ENCODE data around the gene NPIPB2. TPM values are rescaled to one million over a fixed set of nuclear protein-coding genes. Genes with fewer than 3 reads are reported as not detected.
"Not testable (repeated sequence)": the region's sequence is repeated elsewhere in the genome, so short reads cannot be mapped to it uniquely, and the experiment has no call there.

Gene NPIPB2
- total and polyA plus RNA-seq, 4 donors = 0.88 to 15.0 (median 9.0) TPM

DNA sequence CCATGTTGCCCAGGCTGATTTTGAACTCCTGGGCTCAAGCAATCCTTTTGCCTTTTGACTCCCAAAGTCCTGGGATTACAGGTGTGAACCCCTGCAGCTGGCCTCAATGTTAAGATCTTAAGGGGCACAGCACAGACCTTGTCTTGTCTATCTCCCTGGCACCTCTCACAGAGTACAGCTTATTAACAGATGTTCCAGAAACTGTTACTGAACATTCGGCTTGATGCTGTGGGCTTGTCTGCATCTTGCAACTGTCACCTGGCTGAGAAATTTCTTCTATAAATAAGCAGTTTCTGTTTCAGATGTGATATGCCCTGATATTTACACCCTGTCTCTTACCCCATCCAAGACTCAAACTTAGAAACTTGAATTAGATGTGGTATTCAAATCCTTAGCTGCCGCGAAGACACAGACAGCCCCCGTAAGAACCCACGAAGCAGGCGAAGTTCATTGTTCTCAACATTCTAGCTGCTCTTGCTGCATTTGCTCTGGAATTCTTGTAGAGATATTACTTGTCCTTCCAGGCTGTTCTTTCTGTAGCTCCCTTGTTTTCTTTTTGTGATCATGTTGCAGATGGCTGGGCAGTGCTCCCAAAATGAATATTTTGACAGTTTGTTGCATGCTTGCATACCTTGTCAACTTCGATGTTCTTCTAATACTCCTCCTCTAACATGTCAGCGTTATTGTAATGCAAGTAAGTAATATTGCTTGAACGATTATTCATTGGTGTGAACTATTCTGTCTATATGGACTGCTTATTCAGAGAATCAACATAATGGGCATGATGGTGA lies 23.1 kb upstream of the NPIPB2 start, which contains the start of gene TNFRSF17:
TSS of gene TNFRSF17 (plus strand) at position 450 of the 791 bp plus-strand sequence. CDS start at position 565, 115 bp downstream.
- intact Hi-C loops (cut with DNase I) = no loop called here
- WGBS, 2 donors = 72 to 76% methylated on average over 9 of the region's 9 CpGs
- no peaks in the 10 kb centered on the region for H3K4me1 ChIP-seq (ENCODE audit: control insufficient read depth in 1 of 2, insufficient read depth in 2 of 2, low read length in 2 of 2)
- H3K9me3 ChIP-seq (ENCODE audit: control insufficient read depth, low read length) = no peaks in the 10 kb centered on the region
- no peak within 1 kb of the TSS for H3K4me3 ChIP-seq (ENCODE audit: low read length in 2 of 2)
- ATAC-seq (ENCODE audit: low FRiP score) (no peak), DNase-seq (no peak)
- H3K27ac ChIP-seq (ENCODE audit: low read depth in 1 of 2, low read length in 2 of 2) = no peak within 1 kb of the TSS
- no peaks in the 10 kb centered on the region for H3K27me3 ChIP-seq (ENCODE audit: control insufficient read depth in 1 of 2, insufficient read depth in 2 of 2, low read length in 1 of 2)
- H3K36me3 ChIP-seq (ENCODE audit: control insufficient read depth in 1 of 2, insufficient read depth in 2 of 2, low read length in 1 of 2) = no peaks in the 10 kb centered on the region

DNA sequence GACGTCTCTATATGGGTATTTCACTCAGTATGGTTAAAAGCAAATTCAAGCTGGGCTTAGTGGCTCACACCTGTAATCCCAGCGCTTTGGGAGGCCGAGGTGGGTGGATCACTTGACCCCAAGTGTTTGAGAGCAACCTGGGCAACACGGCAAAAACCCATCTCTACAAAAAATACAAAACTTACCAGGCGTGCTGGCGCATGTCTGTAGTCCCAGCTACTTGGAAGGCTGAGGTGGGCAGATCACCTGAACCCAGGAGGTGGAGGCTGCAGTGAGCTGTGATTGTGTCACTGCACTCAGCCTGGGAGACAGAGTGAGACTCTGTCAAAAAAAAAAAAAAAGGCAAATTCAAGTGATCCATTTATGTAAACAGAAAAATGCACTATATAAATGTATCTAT lies 21.9 kb upstream of the NPIPB2 start:
- no peak for ATAC-seq (ENCODE audit: low FRiP score)
- H3K9me3 ChIP-seq (ENCODE audit: control insufficient read depth, low read length) = no peaks in the 10 kb centered on the region
- intact Hi-C loops (cut with DNase I) = no loop called here
- 82 to 88% methylated on average over 6 of the region's 6 CpGs for WGBS, 2 donors
- DNase-seq = no peak
- H3K4me1 ChIP-seq (ENCODE audit: control insufficient read depth in 1 of 2, insufficient read depth in 2 of 2, low read length in 2 of 2) = no peaks in the 10 kb centered on the region
- no peak overlapping the region for H3K4me3 ChIP-seq (ENCODE audit: low read length in 2 of 2)
- H3K27me3 ChIP-seq (ENCODE audit: control insufficient read depth in 1 of 2, insufficient read depth in 2 of 2, low read length in 1 of 2) = no peaks in the 10 kb centered on the region
- H3K27ac ChIP-seq (ENCODE audit: low read depth in 1 of 2, low read length in 2 of 2) = no peak overlapping the region
- H3K36me3 ChIP-seq (ENCODE audit: control insufficient read depth in 1 of 2, insufficient read depth in 2 of 2, low read length in 1 of 2) = no peaks in the 10 kb centered on the region

DNA sequence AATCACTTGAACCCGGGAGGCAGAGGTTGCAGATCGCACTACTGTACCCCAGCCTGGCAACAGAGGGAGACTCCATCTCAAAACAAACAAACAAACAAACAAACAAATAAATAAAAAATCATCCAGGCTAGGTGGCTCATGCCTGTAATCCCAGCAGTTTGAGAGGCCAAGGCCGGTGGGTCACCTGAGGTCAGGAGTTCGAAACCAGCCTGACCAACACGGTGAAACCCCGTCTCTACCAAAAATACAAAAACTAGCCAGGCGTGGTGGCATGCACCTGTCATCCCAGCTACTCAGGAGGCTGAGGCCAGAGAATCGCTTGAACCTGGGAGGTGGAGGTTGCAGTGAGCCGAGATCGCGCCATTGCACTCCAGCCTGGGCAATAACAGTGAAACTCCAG lies 21.1 kb upstream of the NPIPB2 start:
- WGBS, 2 donors = 92 to 94% methylated on average over 11 of the region's 11 CpGs

DNA sequence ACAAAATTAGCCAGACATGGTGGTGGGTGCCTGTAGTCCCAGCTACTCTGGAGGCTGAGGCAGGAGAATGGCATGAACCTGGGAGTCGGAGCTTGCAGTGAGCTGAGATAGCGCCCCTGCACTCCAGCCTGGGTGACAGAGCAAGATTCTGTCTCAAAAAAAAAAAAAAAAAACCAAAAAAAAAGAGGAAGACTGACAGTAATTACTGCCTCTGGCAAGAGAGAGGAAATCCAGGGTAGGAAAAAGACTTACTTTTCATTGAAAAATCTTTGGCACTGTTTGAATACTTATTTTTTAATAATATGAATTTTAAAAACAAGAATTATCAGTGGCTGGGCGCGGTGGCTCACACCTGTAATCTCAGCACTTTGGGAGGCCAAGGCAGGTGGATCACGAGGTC lies 20.6 kb upstream of the NPIPB2 start:
- ATAC-seq (ENCODE audit: low FRiP score); H3K4me1 ChIP-seq (ENCODE audit: control insufficient read depth in 1 of 2, insufficient read depth in 2 of 2, low read length in 2 of 2); intact Hi-C loops (cut with DNase I); H3K36me3 ChIP-seq (ENCODE audit: control insufficient read depth in 1 of 2, insufficient read depth in 2 of 2, low read length in 1 of 2); H3K27ac ChIP-seq (ENCODE audit: low read depth in 1 of 2, low read length in 2 of 2); H3K27me3 ChIP-seq (ENCODE audit: control insufficient read depth in 1 of 2, insufficient read depth in 2 of 2, low read length in 1 of 2); H3K4me3 ChIP-seq (ENCODE audit: low read length in 2 of 2); DNase-seq; H3K9me3 ChIP-seq (ENCODE audit: control insufficient read depth, low read length): not testable (repeated sequence)
- 86 to 87% methylated on average over 5 of the region's 5 CpGs for WGBS, 2 donors

More for the DNA sequence above, 21.1 kb upstream of the NPIPB2 start:
- intact Hi-C loops (cut with DNase I); H3K36me3 ChIP-seq (ENCODE audit: control insufficient read depth in 1 of 2, insufficient read depth in 2 of 2, low read length in 1 of 2); ATAC-seq (ENCODE audit: low FRiP score); H3K27me3 ChIP-seq (ENCODE audit: control insufficient read depth in 1 of 2, insufficient read depth in 2 of 2, low read length in 1 of 2); H3K9me3 ChIP-seq (ENCODE audit: control insufficient read depth, low read length); DNase-seq; H3K27ac ChIP-seq (ENCODE audit: low read depth in 1 of 2, low read length in 2 of 2); H3K4me1 ChIP-seq (ENCODE audit: control insufficient read depth in 1 of 2, insufficient read depth in 2 of 2, low read length in 2 of 2); H3K4me3 ChIP-seq (ENCODE audit: low read length in 2 of 2): not testable (repeated sequence)

DNA sequence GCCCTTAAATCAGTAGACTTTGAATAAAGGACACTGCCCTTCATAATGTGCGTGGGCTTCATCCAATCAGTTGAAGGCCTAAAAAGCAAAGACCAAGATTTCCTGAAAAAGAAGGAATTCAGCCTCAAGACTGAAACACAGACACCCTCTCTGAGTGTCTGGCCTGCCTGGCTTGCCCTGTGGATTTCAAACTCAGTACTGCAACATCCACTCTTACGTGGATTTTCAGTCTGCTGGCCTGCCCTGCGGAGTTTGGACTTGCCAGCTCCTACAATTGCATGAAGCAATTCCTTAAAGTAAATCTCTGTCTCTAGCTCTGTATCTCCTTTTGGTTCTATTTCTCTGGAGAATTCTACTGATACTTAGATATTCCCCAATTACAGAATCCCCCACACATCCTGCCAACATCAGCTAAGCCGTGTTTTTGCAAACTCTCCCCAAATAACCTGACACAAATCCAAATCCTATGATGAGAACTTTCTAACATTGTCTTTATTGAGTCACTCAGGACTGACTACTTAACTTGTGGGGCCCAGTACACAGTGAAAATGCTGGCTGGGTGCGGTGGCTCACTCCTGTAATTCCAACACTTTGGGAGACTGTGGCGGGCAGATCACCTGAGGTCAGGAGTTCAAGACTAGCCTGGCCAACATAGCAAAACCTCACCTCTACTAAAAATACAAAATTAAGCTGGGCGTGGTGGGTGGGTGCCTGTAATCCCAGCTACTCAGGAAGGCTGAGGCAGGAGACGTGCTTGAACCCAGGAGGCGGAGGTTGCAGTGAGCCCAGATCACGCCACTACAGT lies 15.9 kb upstream of the NPIPB2 start:
- DNase-seq (no peak), ATAC-seq (ENCODE audit: low FRiP score) (no peak)
- intact Hi-C loops (cut with DNase I) = no loop called here
- Histone ChIP-seq H3K27ac (ENCODE audit: low read depth in 1 of 2, low read length in 2 of 2) (no peak overlapping the region), H3K4me1 (ENCODE audit: control insufficient read depth in 1 of 2, insufficient read depth in 2 of 2, low read length in 2 of 2) (no peaks in the 10 kb centered on the region), H3K36me3 (ENCODE audit: control insufficient read depth in 1 of 2, insufficient read depth in 2 of 2, low read length in 1 of 2) (no peaks in the 10 kb centered on the region), H3K9me3 (ENCODE audit: control insufficient read depth, low read length) (no peaks in the 10 kb centered on the region), H3K4me3 (ENCODE audit: low read length in 2 of 2) (no peak overlapping the region), H3K27me3 (ENCODE audit: control insufficient read depth in 1 of 2, insufficient read depth in 2 of 2, low read length in 1 of 2) (no peaks in the 10 kb centered on the region)
- WGBS, 2 donors = 85% methylated on average over 10 of the region's 10 CpGs

DNA sequence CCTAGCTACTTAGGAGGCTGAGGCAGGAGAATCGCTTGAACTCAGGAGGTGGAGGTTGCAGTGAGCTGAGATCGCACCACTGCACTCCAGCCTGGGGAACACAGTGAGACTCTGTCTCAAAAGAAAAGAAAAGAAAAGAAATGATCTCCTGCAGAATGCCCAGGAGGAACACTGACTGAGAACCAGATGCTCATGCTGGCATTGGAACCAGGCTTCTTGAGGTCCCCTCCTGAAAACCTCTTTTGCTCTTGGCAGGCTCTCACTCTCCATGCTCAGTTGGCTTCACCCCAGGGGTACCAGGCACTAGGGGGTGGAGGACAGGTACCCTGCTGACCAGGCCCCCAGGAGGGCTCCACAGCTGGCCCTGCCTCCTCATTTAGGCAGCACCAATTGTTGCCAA lies 14.7 kb upstream of the NPIPB2 start:
- no peak for ATAC-seq (ENCODE audit: low FRiP score)

DNA sequence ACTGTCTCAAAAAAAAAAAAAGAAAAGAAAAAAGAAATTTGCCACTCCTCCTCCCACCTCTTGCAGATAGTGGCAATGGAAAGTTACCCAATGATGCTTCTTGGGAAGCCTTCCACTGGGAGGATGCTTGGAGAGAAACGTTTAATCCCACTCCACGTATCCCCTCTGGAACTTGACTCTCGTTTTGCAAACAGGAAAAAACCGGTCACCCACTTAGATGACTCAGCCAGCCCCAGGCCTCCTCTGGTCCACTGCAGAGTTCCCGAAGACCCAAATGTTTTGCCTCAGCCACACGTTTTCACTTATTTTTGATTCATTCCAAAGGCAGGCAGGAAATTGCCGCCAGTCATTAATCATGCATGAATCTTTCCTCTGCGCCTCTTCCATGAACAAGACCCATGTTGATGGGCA lies 13.9 kb upstream of the NPIPB2 start:
- Histone ChIP-seq H3K9me3 (ENCODE audit: control insufficient read depth, low read length) (no peaks in the 10 kb centered on the region), H3K36me3 (ENCODE audit: control insufficient read depth in 1 of 2, insufficient read depth in 2 of 2, low read length in 1 of 2) (no peaks in the 10 kb centered on the region), H3K4me3 (ENCODE audit: low read length in 2 of 2) (no peak overlapping the region), H3K4me1 (ENCODE audit: control insufficient read depth in 1 of 2, insufficient read depth in 2 of 2, low read length in 2 of 2) (no peaks in the 10 kb centered on the region), H3K27me3 (ENCODE audit: control insufficient read depth in 1 of 2, insufficient read depth in 2 of 2, low read length in 1 of 2) (no peaks in the 10 kb centered on the region), H3K27ac (ENCODE audit: low read depth in 1 of 2, low read length in 2 of 2) (no peak overlapping the region)
- 33 to 42% methylated on average over 8 of the region's 8 CpGs for WGBS, 2 donors
- intact Hi-C loops (cut with DNase I) = no loop called here
- DNase-seq (no peak), ATAC-seq (ENCODE audit: low FRiP score) (no peak)

More for the DNA sequence above, 14.7 kb upstream of the NPIPB2 start:
- intact Hi-C loops (cut with DNase I) = no loop called here
- no peak overlapping the region for H3K27ac ChIP-seq (ENCODE audit: low read depth in 1 of 2, low read length in 2 of 2)
- no peak overlapping the region for H3K4me3 ChIP-seq (ENCODE audit: low read length in 2 of 2)
- no peaks in the 10 kb centered on the region for H3K9me3 ChIP-seq (ENCODE audit: control insufficient read depth, low read length)
- DNase-seq = no peak
- H3K27me3 ChIP-seq (ENCODE audit: control insufficient read depth in 1 of 2, insufficient read depth in 2 of 2, low read length in 1 of 2) = no peaks in the 10 kb centered on the region
- H3K4me1 ChIP-seq (ENCODE audit: control insufficient read depth in 1 of 2, insufficient read depth in 2 of 2, low read length in 2 of 2) = no peaks in the 10 kb centered on the region
- 75 to 91% methylated on average over 2 of the region's 2 CpGs for WGBS, 2 donors
- H3K36me3 ChIP-seq (ENCODE audit: control insufficient read depth in 1 of 2, insufficient read depth in 2 of 2, low read length in 1 of 2) = no peaks in the 10 kb centered on the region

DNA sequence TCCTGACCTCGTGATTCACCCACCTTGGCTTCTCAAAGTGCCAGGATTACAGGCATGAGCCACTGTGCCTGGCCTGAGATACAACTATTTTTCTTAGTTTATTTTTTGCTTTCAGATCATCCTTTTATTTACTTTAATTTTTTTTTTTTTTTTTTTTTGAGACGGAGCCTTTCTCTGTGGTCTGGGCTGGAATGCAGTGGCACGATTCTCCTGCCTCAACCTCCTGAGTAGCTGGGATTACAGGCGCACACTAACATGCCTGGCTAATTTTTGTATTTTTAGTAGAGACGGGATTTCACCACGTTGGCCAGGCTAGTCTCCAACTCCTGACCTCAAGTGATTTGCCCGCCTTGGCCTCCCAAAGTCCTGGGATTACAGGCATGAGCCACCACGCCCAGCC lies 11.7 kb upstream of the NPIPB2 start:
- H3K27ac ChIP-seq (ENCODE audit: low read depth in 1 of 2, low read length in 2 of 2); DNase-seq; H3K27me3 ChIP-seq (ENCODE audit: control insufficient read depth in 1 of 2, insufficient read depth in 2 of 2, low read length in 1 of 2); H3K9me3 ChIP-seq (ENCODE audit: control insufficient read depth, low read length); H3K36me3 ChIP-seq (ENCODE audit: control insufficient read depth in 1 of 2, insufficient read depth in 2 of 2, low read length in 1 of 2); ATAC-seq (ENCODE audit: low FRiP score); H3K4me1 ChIP-seq (ENCODE audit: control insufficient read depth in 1 of 2, insufficient read depth in 2 of 2, low read length in 2 of 2); intact Hi-C loops (cut with DNase I); H3K4me3 ChIP-seq (ENCODE audit: low read length in 2 of 2): not testable (repeated sequence)
- WGBS, 2 donors = 86% methylated on average over 8 of the region's 8 CpGs

All from aorta (tissue), 5 donors.